IPS-NIHi11 (cell line): ENCODE measurements around the gene POLR1E.

ENCODE experiments used
- DNase-seq: peaks from one replicate; pipeline ENCODE4 v3.0.0; 2012; ENCODE audit warnings: mixed read lengths, low spot score

Gene POLR1E

DNA sequence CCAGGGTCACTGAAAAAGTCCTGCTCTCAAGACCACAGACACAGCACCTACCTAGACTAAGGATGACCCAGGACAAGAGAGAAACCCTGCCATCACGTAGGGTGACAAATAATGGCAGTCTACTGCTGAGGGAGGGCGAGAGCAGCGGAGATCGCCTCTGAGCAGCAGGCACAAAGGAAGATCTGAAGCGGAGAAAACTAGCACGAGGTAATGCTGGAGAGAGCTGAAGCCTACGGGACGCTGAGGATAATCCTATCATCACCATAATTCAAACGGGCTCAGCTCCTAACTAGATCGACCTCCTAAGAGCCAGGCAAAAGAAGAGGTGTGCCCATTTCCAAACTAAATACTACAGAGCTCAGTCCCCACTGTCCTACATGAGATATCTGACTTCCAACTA is 49.2 kb downstream of the POLR1E start:
- no peak for DNase-seq

DNA sequence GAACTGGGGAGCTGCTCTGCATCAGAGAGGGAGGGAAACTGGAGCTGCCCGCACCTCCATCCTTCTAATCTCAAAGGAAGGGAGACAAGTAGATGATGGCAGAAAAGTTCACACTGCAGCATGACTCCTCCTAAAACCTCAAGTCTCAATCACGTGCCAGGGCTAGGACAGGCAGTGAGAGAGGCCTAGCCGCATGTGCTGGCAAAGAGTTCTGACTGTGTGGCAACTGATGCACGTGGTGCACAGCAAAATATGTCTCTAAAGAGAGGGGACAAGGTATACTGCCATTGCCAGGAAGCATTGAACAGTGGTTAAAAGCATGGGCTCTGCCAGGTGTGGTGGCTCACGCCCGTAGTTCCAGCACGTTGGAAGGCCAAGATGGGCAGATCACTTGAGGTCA is 52.4 kb downstream of the POLR1E start:
- no peak for DNase-seq

DNA sequence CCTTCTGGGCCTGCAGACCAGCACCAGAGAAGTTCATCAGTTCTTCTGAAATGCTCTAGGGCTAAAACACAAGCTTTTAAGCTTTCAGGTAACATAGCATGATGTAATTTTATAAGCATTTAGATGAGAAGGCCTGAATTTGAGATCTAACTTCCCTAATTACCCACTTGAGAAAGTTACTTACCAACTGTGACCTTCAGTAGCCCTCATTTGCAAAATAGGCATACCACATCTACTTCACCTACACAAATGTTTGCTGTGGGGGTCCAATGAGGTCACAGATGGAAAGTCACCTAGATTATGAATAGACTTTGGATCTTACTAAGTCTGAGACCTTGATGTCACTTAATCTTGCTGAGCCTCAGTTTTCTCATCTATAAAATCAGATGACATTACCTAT is 53.9 kb downstream of the POLR1E start:
- DNase-seq, result no peak

DNA sequence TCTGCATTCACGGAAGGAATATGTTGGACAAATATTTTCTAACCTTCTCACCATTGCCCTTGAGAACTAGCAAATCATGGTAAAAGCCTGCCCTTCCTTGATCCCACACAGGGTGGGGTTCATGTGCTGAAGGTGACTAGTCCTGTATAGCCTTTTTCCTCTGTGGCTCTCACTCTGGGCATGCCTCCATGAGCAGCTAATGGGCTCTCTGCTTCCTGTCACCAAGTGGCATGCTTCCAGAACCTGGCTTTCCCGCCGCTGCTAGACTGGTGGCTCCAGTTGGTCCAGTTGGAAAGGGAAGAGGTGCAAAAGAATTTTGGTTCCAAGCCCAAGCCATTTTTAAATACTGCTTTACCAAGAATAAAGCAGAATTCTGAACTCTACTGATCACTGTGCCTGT is 54.9 kb downstream of the POLR1E start:
- peak; percentile 51 for DNase-seq

DNA sequence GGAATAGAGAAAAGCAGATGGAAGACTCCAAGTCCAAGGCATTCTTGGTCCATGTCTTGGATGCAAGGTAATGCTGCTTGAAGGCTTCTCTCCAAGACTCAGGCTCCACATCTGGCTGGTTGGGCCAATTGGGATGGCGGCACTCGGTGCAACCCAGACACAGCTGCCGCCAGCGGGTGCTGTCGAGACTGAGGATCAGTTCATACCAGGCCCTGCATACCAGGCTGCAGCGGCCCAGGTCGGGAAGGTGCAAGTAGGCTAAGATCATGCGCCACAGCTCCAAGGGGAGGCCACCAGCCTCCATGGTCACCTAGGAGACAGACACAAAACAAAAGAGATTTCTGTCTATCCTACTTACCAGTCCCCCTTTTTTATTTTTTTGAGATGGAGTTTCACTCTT is 55.7 kb downstream of the POLR1E start:
- no peak for DNase-seq

DNA sequence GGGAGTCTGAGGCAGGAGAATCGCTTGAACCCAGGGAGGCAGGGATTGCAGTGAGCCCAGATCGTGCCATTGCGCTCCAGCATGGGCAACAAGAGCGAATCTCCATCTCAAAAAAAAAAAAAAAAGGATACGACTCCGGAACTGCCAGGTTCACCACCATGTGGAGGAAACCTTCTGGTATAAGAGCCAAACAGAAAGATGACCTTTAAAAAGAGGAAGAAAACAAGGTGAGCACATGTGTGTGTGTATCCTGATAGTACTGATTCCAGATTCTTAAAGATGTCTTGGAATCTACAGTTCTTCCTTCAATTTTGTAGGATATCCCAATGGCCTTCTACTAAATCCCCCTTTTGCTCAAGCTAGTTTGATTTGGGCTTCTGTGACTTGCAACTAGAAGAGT is 56.7 kb downstream of the POLR1E start:
- no peak for DNase-seq

DNA sequence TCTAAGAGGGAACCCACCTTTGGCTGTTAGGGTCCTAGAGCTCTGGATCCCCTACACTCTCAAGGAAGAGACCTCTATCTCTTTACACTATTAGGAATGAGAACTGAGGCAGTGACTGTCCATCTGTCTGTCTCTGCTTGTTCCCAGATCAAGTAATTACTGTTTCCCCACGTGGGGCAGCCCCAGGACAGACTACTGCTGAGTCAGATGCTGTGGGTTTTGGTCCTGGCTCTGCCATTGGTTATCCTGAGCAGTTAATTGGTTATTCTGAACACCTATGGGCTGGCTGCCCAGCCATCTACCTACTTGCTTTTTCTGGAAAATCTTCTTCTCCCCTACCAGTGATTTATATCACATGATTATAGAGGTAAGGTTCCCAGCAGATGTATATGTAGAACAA is 57.1 kb downstream of the POLR1E start:
- no peak for DNase-seq

DNA sequence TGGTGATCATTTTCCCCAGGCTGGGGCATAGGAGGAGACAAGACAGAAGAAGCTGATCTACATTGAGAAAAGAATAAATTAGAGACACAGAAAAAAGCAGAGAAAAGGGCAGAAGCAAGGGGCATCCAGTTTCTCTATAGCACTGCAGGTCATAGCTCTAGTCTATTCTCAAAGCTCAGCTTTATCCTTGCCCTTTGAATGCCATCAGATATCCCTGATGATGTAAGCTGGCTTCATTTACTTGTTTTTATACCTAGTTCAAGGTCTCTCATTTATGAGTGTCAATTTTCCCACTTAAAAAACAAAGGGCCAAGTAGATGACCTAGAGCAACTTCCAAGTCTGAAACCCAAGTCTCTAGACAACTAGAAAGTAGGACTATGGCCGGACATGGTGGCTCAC is 57.7 kb downstream of the POLR1E start:
- DNase-seq, result no peak

DNA sequence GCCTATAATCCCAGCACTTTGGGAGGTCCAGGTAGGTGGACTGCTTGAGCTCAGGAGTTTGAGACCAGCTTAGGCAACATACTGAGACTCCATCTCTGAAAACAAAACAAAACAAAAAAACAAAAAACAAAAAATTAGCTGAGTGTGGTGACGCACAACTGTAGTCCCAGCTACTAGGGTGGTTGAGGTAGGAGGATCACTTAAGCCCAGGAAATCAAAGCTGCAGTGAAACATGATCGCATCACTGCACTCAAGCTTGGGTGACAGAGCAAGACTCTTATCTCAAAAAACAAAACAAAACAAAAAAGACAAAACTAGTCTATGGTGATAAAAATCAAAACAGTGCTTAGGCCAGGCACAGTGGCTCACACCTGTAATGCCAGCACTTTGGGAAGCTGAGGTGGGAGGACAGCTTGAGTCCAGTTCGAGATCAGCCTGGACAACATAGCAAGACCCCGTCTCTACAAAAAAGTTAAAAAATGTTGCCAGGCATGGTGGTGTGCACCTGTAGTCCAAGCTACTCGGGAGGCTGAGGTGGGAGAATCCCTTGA is 61.7 kb downstream of the POLR1E start:
- no peak for DNase-seq

DNA sequence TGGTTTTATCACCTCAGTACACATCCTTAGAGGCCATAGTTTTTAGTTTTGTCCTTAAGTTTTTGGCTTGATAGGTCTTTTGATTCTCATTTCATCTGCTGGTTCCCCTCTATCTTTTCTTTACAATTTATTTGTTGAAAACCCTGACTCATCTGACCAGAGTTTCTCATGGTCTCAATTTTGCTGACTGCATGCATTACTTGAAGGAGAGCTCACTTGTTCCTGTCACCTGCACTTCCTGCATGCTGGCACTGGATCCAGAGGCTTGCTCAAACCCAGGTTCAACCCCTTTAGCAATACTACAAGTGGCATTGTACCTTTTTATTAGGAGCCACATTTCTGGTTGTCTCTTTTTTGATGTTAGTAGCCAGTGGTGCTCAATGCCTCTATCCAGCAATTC is 63.8 kb downstream of the POLR1E start:
- DNase-seq, result no peak

DNA sequence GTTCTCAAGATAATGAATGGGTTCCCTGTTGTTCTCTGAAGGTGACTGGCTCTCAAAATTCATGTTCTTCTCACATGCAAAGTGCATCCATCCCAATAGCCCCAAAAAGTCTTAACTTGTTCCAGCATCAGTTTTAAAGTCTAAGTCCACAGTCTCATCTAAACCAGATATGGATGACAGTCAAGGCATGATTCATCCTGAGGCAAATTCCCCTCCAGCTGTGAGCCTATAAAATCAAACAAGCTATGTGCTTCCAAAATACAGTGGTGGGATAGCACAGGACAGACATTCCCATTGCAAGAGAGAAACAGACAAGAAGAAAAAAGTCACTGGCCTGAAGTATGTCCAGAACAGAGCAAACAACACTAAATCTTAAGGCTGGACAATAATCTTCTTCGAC is 65.0 kb downstream of the POLR1E start:
- DNase-seq, result no peak

DNA sequence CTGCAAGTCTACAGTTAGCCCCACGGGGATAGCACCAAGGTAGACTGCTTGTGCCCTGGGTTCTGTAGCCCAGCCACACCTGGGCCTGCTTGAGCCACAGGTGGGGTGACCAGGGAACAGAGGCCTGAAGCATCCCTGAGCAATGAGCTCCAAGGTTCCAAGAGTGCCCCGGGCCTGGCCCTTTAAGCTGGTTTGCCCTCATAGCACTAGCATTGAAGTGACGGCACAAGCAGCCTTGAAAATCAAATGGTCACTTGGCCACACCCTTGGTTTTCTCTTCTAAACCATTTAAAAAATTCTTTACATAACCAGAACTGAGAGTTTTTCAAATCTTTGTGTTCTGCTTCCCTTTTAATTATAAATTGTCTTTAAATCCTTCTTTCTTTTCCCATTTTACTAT is 65.7 kb downstream of the POLR1E start:
- no peak for DNase-seq

DNA sequence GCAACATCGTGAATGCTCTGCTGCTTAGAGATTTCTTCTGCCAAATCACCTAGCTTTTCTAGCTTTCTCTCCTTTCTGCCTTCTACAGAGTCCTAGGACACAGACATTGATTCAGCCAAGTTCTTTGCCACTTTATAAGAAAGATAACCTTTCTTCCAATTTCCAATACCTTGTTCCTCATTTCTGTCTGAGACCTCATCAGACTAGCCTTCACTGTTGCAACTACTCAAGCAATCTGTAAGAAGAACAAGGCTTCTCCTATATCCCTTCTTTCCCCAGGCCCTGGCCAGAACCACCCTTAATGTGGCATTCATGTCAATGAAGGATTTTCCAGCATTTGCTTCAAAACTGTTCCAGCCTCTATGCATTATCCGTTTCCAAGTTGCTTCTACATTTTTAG is 66.1 kb downstream of the POLR1E start:
- DNase-seq, result no peak
